Activated naive CD4-positive, alpha-beta T cell treated with anti-CD3 and anti-CD28 coated beads for 36 hours (primary cell): ENCODE results near the gene GNG12. TPM values are rescaled to one million over a fixed set of nuclear protein-coding genes. Genes with fewer than 3 reads are reported as not detected.

Source experiments
- CTCF ChIA-PET: fragments of 350-600 bp; sonication (Branson Sonifier 250); formaldehyde crosslinking; loops from one replicate; lab custom pipeline; 2021; ENCODE audit warnings: antibody characterized with exemption; lab: Charles Lee
- DNase-seq: peaks from one replicate; pipeline ENCODE4 v3.0.0-alpha.2; 2020
- H3K27ac Mint-ChIP-seq: one replicate; pipeline ENCODE4 v1.8.0; 2021; ENCODE audit warnings: mild to moderate bottlenecking, mixed read lengths
- H3K27me3 Mint-ChIP-seq: one replicate; pipeline ENCODE4 v1.8.0; 2021; ENCODE audit warnings: low read depth, mixed read lengths
- H3K36me3 Mint-ChIP-seq: one replicate; pipeline ENCODE4 v1.8.0; 2021; ENCODE audit warnings: low read depth, mixed read lengths
- H3K4me1 Mint-ChIP-seq: one replicate; pipeline ENCODE4 v1.8.0; 2021; ENCODE audit warnings: low read depth, mixed read lengths
- H3K4me3 Mint-ChIP-seq: one replicate; pipeline ENCODE4 v1.8.0; 2021; ENCODE audit warnings: mild to moderate bottlenecking, moderate library complexity, mixed read lengths
- H3K9me3 Mint-ChIP-seq: one replicate; pipeline ENCODE4 v1.8.0; 2021; ENCODE audit warnings: mixed read lengths
- intact Hi-C: fragments of 100-400 bp; cut with micrococcal nuclease; formaldehyde crosslinking; loops from one replicate; pipeline ENCODE4 v1.15.1; 2023
- total RNA-seq, 2 experiments: library from RNA; stranded (reverse); gene quantifications; one replicate each; pipeline ENCODE4 v1.2.3, GENCODE V29; 2021

GNG12 gene
- total RNA-seq, 2 experiments from 2014 or later: 0.05 to 0.07 TPM

DNA sequence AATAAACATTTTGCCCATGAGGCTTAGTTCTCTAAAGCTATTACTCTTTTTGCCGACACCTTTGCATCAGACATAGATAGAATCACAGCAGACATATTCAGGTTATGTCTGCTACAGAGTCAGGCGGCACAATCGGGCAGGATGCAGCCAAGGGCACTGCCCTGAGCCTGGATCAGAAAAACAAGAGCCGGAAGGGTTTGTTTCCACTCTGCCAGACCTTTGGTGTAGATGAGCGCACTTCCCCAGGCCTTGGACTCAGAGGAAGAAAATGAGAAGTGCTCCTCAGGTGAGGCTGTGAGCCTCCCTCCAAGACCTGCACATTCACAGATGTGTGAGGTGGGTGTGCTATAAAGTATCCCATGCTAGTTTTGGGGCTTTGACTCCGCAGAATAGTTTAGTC is 43.7 kb downstream of the GNG12 start:
- CTCF ChIA-PET: interaction anchor here (1.5 kb wide), 1 partner anchor 29 kb away, joined by 4 read pairs; no protein-coding TSS in a partner anchor
- no peaks in the 10 kb centered on the region for H3K36me3 Mint-ChIP-seq
- no peaks in the 10 kb centered on the region for H3K9me3 Mint-ChIP-seq
- no peak overlapping the region for H3K4me3 Mint-ChIP-seq
- no peak for DNase-seq
- H3K27me3 Mint-ChIP-seq: no peaks in the 10 kb centered on the region
- H3K4me1 Mint-ChIP-seq: no peaks in the 10 kb centered on the region
- intact Hi-C loops: no loop called here
- no peak overlapping the region for H3K27ac Mint-ChIP-seq

DNA sequence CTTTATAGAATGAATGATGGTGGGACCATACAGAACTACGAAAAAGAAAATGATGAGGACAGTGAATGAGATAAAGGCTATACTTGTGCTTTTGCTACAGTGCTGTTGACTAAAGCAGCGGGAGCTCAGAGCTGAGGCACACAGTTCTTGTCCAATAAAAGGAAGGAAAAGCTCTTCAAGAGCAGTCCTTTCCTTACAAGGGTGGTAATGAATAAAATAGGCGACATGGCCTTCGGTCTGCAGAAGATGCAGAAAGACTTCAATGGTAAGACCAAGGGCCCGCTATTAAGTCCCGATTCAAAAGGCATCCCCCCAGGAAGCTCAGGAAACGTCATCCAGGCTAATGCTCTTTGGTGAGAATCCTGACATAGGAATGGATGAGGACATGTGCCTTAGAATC is 44.4 kb downstream of the GNG12 start:
- Mint-ChIP-seq H3K27me3 (no peaks in the 10 kb centered on the region), H3K4me3 (no peak overlapping the region), H3K9me3 (no peaks in the 10 kb centered on the region), H3K27ac (no peak overlapping the region), H3K4me1 (no peaks in the 10 kb centered on the region), H3K36me3 (no peaks in the 10 kb centered on the region)
- CTCF ChIA-PET: interaction anchor here (1.5 kb wide), 2 partner anchors 24 to 28 kb away, joined by 3 to 4 read pairs; no protein-coding TSS in a partner anchor
- intact Hi-C loops: no loop called here
- DNase-seq: no peak

DNA sequence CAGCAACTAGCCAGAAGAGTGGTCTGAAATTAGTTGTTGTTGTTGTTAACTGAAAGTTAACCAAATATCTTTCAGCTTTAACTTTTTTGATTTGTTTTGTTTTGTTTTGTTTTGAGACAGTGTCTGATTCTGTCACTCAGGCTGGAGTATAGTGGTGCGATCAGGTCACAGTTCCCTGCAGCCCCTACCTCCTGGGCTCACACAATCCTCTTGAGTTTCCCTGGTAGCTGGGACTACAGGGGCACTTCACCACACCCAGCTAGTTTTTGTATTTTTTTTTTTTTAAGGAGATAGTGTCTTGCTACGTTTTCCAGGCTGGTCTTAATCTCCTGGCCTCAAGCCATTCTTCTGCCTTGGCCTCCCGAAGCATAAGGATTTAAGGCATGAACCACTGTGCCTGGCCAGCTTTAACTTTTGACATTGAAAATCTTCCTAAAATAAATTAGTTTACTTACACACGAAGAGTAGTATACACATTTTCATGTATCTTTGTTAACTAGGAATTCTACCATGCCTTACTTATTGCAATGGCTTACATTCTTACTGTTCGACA is 45.0 kb downstream of the GNG12 start:
- intact Hi-C loops: no loop called here
- H3K27ac Mint-ChIP-seq: no peak overlapping the region
- no peaks in the 10 kb centered on the region for H3K9me3 Mint-ChIP-seq
- no peak overlapping the region for H3K4me3 Mint-ChIP-seq
- CTCF ChIA-PET: interaction anchor here (0.7 to 1.5 kb wide), 4 partner anchors 19 to 28 kb away, joined by 3 to 4 read pairs (median 4); no protein-coding TSS in a partner anchor
- H3K4me1 Mint-ChIP-seq: no peaks in the 10 kb centered on the region
- no peaks in the 10 kb centered on the region for H3K36me3 Mint-ChIP-seq
- DNase-seq: no peak
- H3K27me3 Mint-ChIP-seq: no peaks in the 10 kb centered on the region

DNA sequence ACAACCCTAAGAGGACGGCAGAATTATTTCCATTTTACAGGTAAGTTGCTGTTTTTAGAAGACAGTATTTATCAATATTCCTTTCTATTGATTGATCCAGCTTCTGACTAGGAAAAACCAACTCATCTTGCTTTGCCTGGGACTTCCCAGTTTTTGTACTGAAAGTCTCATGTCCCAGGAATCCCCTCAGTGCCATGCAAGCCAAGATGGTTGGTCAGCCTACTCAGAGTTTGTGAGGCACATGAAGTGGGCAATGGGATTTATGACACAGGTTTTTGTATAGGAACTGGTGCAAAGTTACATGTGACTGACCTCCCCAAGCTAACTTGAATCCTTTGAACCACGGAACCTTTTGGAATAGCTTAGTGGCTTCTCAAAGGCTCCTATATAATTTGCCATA is 45.5 kb downstream of the GNG12 start:
- CTCF ChIA-PET: interaction anchor here (0.7 to 1.5 kb wide), 4 partner anchors 19 to 27 kb away, joined by 3 to 4 read pairs (median 4); no protein-coding TSS in a partner anchor
- no peak for DNase-seq
- Mint-ChIP-seq H3K27me3 (no peaks in the 10 kb centered on the region), H3K36me3 (no peaks in the 10 kb centered on the region), H3K4me3 (no peak overlapping the region), H3K4me1 (no peaks in the 10 kb centered on the region), H3K9me3 (no peaks in the 10 kb centered on the region), H3K27ac (no peak overlapping the region)
- intact Hi-C loops: no loop called here

DNA sequence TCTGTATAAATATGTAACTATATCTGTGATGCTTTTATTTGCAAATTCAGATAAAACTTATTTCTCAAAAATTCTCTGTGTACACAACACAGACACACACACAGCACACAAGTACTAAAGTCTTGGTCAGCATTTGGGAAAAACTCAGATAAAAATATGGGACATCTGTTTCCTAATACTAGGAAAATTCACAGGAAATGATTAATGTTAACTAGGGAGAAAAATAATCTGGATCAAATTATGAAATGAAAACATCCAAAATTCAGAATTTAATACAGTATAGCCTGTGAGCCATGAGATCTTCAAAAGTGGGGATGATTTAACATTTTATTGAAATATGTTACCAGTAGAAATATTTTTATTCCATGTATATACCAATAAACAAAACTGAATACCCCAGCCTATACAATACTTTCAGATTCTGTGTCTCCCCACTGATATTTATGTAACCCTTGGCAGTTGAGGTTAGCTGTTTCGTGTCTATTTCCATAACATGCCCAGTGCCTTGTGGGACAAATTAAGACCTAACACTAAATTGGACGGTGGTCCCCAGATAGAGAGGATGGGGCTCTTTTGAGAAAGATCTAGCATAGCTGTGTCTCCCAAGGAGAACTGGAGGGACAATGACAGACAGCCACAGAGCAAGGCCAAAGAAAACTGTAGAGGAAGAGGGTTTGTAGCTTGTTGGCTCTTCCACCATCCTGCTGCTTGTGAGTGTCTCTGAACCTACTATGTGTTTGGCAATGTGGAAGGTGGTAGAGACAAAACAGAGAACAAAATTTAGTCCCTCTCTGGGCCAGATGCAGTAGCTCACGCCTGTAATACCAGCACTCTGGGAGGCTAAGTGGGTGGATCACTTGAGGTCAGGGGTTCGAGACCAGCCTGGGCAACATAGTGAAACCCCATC is 47.2 kb downstream of the GNG12 start:
- intact Hi-C loops: no loop called here

DNA sequence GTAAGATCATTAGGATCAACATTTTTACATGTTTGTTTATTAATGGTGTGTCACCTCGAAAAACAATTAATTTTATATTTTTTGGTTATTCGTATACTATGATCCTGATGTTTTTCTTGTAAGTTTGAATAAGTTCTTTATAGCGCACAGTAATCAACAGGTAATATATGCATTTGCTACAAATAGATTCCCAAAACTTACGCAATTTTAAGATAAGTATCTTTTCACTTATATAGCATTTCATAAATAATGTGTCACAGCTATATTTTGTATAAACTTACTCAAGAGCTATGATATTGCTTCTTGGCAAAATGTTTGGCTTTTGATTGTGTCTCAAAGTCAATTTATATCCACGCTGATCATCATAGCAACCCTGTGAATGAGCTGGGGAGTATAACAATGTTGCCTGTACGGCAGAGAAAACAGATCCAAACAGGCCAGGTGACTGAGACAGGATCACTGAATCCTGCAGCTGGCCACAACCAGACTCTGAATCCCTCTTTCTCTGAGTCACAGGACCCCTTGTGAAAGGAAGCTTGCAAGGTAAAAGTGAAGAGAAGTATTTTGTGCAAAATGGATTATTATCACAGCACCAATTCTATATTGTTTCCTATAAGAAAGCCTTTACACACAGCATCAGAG is 48.6 kb downstream of the GNG12 start:
- H3K9me3 Mint-ChIP-seq: no peaks in the 10 kb centered on the region
- no peak for DNase-seq
- intact Hi-C loops: no loop called here
- H3K27me3 Mint-ChIP-seq: no peaks in the 10 kb centered on the region
- no peak overlapping the region for H3K27ac Mint-ChIP-seq
- no peaks in the 10 kb centered on the region for H3K36me3 Mint-ChIP-seq
- H3K4me1 Mint-ChIP-seq: no peaks in the 10 kb centered on the region
- CTCF ChIA-PET: no interaction called here
- H3K4me3 Mint-ChIP-seq: no peak overlapping the region

More for the DNA sequence above, 47.2 kb downstream of the GNG12 start:
- H3K36me3 Mint-ChIP-seq: no peaks in the 10 kb centered on the region
- CTCF ChIA-PET: no interaction called here
- DNase-seq: no peak
- H3K9me3 Mint-ChIP-seq: no peaks in the 10 kb centered on the region
- no peaks in the 10 kb centered on the region for H3K4me1 Mint-ChIP-seq
- H3K4me3 Mint-ChIP-seq: no peak overlapping the region
- H3K27me3 Mint-ChIP-seq: no peaks in the 10 kb centered on the region
- no peak overlapping the region for H3K27ac Mint-ChIP-seq

DNA sequence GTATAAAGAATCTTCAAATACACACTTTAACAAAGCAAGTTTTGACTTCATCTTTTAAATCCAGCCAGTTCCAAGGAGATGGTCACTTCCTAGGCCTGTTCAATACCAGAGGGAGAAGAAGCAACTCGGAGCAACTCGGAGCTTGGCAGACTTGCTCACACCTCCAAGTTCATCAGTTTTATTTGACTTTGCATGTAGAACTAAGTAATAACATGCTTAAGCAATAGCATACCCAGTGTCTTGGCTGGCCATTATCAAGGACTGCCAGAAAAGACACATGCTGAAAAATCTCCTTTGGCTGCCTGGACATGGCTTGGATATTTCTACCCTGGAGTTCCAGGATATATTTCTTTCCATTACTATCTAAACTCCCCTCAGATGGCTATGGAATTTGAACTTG is 52.6 kb downstream of the GNG12 start:
- Mint-ChIP-seq H3K27me3 (peaks cover 3% of the 10 kb centered on the region), H3K4me1 (no peaks in the 10 kb centered on the region), H3K36me3 (no peaks in the 10 kb centered on the region), H3K4me3 (no peak overlapping the region), H3K27ac (no peak overlapping the region), H3K9me3 (no peaks in the 10 kb centered on the region)
- intact Hi-C loops: no loop called here
- CTCF ChIA-PET: no interaction called here
- DNase-seq: no peak

DNA sequence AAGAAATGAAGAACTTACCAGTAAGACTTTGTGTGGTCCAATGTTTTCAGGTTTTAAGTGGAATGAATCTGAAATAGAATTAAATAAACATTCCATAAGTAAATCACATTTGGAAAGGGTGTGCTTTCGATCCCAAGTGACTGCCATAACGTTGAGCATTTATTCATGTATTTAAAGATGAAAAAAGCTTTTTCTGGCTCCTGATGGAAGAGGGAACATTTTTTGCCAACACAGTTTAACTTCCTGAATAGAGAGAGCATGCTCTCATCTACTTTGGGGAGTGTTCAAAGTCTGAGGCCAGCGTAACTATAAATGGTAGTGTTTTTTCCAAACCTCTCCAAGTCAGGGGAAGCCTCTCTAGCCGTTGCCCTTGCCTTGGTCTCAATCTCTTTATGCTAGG is 55.8 kb downstream of the GNG12 start:
- CTCF ChIA-PET: interaction anchor here (2.0 kb wide), 1 partner anchor 17 kb away, joined by 8 read pairs; no protein-coding TSS in a partner anchor
- Mint-ChIP-seq H3K27me3 (peaks cover 9% of the 10 kb centered on the region), H3K4me3 (no peak overlapping the region)

DNA sequence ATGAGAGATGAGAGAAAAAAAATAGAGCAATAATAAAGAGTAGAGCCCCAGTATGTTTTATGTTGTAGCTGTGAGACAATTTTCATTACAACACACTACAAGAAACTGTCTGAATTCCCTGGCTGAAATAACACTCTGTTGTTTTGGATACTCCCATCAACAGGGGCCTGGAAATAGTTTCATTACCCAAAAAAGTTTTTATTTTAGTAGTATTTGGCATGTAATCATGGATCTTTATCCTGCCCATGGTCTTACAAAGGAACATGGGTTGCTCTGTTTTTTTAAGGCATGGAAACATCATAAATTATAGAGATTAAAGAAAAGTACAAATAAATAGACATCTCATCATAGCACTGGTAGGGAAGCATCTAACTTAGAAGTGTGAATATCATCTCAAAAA is 56.3 kb downstream of the GNG12 start:
- H3K4me3 Mint-ChIP-seq: no peak overlapping the region

More for the DNA sequence above, 55.8 kb downstream of the GNG12 start:
- Mint-ChIP-seq H3K36me3 (no peaks in the 10 kb centered on the region), H3K4me1 (no peaks in the 10 kb centered on the region), H3K9me3 (no peaks in the 10 kb centered on the region), H3K27ac (no peak overlapping the region)
- no peak for DNase-seq
- intact Hi-C loops: no loop called here

DNA sequence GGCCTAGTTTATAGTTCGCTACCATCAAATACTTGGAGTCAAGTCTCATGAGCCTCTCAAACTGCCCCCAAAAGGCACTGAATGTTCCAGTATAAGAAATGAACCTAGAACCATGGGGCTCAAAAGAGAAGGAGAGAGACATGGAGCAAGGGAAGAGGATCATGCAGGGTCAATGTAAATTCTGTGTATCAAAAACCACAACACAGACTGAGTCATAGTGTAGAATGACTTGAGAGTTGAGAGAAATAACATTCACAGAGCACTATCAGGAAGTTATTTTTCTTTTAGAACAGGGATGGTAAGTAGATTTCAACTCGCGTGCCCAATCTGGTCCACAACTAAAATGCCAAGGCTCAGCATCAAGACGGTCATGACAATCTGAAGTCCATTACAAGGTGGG is 59.8 kb downstream of the GNG12 start:
- intact Hi-C loops: no loop called here
- H3K4me1 Mint-ChIP-seq: peaks cover 6% of the 10 kb centered on the region
- H3K27me3 Mint-ChIP-seq: peaks cover 18% of the 10 kb centered on the region
- H3K27ac Mint-ChIP-seq: no peak overlapping the region
- H3K9me3 Mint-ChIP-seq: no peaks in the 10 kb centered on the region
- no peaks in the 10 kb centered on the region for H3K36me3 Mint-ChIP-seq
- DNase-seq: no peak
- CTCF ChIA-PET: no interaction called here
- no peak overlapping the region for H3K4me3 Mint-ChIP-seq

More for the DNA sequence above, 56.3 kb downstream of the GNG12 start:
- no peaks in the 10 kb centered on the region for H3K9me3 Mint-ChIP-seq
- no peak overlapping the region for H3K27ac Mint-ChIP-seq
- intact Hi-C loops: no loop called here
- DNase-seq: no peak
- no peaks in the 10 kb centered on the region for H3K36me3 Mint-ChIP-seq
- CTCF ChIA-PET: interaction anchor here (2.0 kb wide), 1 partner anchor 16 kb away, joined by 8 read pairs; no protein-coding TSS in a partner anchor
- H3K4me1 Mint-ChIP-seq: no peaks in the 10 kb centered on the region
- peaks cover 11% of the 10 kb centered on the region for H3K27me3 Mint-ChIP-seq

DNA sequence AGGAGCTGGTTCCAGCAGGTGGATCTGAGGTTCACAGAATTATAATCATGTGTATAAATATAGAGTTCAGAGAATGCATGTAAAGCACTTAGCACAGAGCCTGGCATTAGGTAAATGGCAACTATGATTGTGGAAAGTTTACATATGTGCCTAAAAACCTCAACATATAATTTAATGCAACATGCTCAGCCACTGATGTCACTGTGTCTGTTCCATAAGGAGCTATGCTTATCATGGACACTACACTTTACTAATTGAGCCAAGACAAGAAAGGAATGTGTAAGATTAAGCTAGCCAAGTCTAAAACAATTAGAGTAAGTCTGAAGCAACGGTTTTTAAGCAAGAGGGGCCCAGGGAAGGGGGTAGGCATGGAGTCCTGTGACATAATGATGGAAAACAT is 61.5 kb downstream of the GNG12 start:
- no peaks in the 10 kb centered on the region for H3K9me3 Mint-ChIP-seq
- intact Hi-C loops: no loop called here
- no peaks in the 10 kb centered on the region for H3K36me3 Mint-ChIP-seq
- peaks cover 20% of the 10 kb centered on the region for H3K27me3 Mint-ChIP-seq
- H3K4me3 Mint-ChIP-seq: no peak overlapping the region
- no peak for DNase-seq
- no peak overlapping the region for H3K27ac Mint-ChIP-seq
- CTCF ChIA-PET: interaction anchor here (0.6 to 2.3 kb wide), 3 partner anchors 11 to 210 kb away, joined by 4 to 8 read pairs (median 7); no protein-coding TSS in a partner anchor
- peaks cover 6% of the 10 kb centered on the region for H3K4me1 Mint-ChIP-seq

DNA sequence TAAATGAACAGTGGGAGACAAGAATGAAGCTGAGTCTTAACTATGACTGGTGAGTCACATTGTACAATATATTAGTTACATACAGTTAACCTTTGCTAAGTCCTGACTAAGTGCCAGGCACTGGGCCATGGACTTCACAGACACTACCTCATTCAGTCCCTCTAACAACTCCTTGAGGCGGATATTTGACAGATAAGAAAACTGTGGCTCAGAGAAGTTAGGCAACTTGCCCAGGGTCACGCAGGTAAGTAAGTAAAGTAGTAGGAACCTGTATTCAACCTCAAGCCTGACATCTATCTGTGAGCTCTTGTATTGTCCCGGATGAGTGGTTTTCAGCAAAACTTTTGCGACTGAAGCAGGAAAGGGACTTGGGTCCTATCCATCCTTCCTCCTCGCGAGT is 62.1 kb downstream of the GNG12 start:
- CTCF ChIA-PET: interaction anchor here (0.6 to 2.3 kb wide), 3 partner anchors 11 to 210 kb away, joined by 4 to 8 read pairs (median 7); no protein-coding TSS in a partner anchor
- Mint-ChIP-seq H3K36me3 (no peaks in the 10 kb centered on the region), H3K27ac (no peak overlapping the region), H3K9me3 (no peaks in the 10 kb centered on the region), H3K4me3 (no peak overlapping the region), H3K4me1 (peaks cover 8% of the 10 kb centered on the region), H3K27me3 (peaks cover 20% of the 10 kb centered on the region)
- intact Hi-C loops: no loop called here
- DNase-seq: no peak
